Measurements from ENCODE around the gene C18orf63. TPM values are rescaled to one million over a fixed set of nuclear protein-coding genes. Genes with fewer than 3 reads are reported as not detected.

The C18orf63 gene
- total RNA-seq, 2 donors from 2014 or later = not detected

Other genes with a start within 250 kb of the C18orf63 start
- 1 to 10 TPM in 1 of 2 donors, under 1 TPM in 1; 0.35 to 2.6 TPM for gene FBXO15, start 168.0 kb upstream of the C18orf63 start, total RNA-seq
- gene TIMM21, start 167.3 kb upstream of the C18orf63 start, total RNA-seq = 10 to 100 TPM; 60.7 to 70.9 TPM
- 10 to 100 TPM; 32.5 to 33.6 TPM for gene CYB5A, start 23.9 kb upstream of the C18orf63 start, total RNA-seq
- not detected for gene DIPK1C, start 141.5 kb downstream of the C18orf63 start, total RNA-seq
- gene CNDP2, start 180.5 kb downstream of the C18orf63 start, total RNA-seq = 100 to 1,000 TPM; 141 to 217 TPM
- under 1 TPM in 1 of 2 donors, not detected in 1; 0.26 TPM for gene CNDP1, start 218.7 kb downstream of the C18orf63 start, total RNA-seq